H1 (cell line): Measurements from ENCODE around the gene CELSR1. TPM values are rescaled to one million over a fixed set of nuclear protein-coding genes. Genes with fewer than 3 reads are reported as not detected.

Source experiments
- CTCF ChIA-PET: fragments of 300-600 bp; sonication (Branson Sonifier 250); formaldehyde crosslinking; loops from one replicate; lab custom pipeline; 2021; ENCODE audit not compliant: partially characterized antibody; lab: Charles Lee
- POLR2A ChIA-PET: fragments of 300-600 bp; sonication (Branson Sonifier 250); formaldehyde crosslinking; loops from one replicate; lab custom pipeline; 2021; ENCODE audit warnings: inconsistent platforms; ENCODE audit not compliant: partially characterized antibody; lab: Charles Lee
- DNase-seq, 2 experiments: peaks; one replicate each; pipeline versions ENCODE4 v3.0.0 to v3.0.0-alpha.2; 2010 to 2022; ENCODE audit warnings: low spot score in 2 of 2, low read depth in 1 of 2, mixed read lengths in 1 of 2
- FAIRE-seq: peaks from 2 replicates; lab custom pipeline; 2011; peaks lifted over from hg19 to GRCh38; lab: Jason Lieb, UNC
- H2AFZ ChIP-seq: 2 replicates; pipeline ENCODE4 v1.8.1; 2012; ENCODE audit warnings: low read length, inconsistent platforms
- H2AK5ac ChIP-seq: 2 replicates; pipeline ENCODE4 v1.6.1; 2013; ENCODE audit warnings: low read depth, low read length
- H2BK120ac ChIP-seq: replicated peaks from 2 replicates; pipeline ENCODE3; 2013; ENCODE audit warnings: low read depth, low read length, inconsistent platforms
- H2BK12ac ChIP-seq: 2 replicates; pipeline ENCODE4 v1.6.1; 2013; ENCODE audit warnings: low read depth, low read length
- H2BK15ac ChIP-seq: 2 replicates; pipeline ENCODE4 v1.6.1; 2013; ENCODE audit warnings: low read length
- H2BK20ac ChIP-seq: 2 replicates; pipeline ENCODE4 v1.6.1; 2013; ENCODE audit warnings: low read length
- H2BK5ac ChIP-seq: 2 replicates; pipeline ENCODE4 v1.6.1; 2013; ENCODE audit warnings: low read depth, low read length
- H3K14ac ChIP-seq: 2 replicates; pipeline ENCODE4 v1.6.1; 2013; ENCODE audit warnings: inconsistent platforms; ENCODE audit not compliant: insufficient read length
- H3K18ac ChIP-seq: 2 replicates; pipeline ENCODE4 v1.6.1; 2013; ENCODE audit warnings: low read length; ENCODE audit errors: extremely low read depth
- H3K23ac ChIP-seq: 2 replicates; pipeline ENCODE4 v1.6.1; 2013; ENCODE audit warnings: inconsistent platforms; ENCODE audit not compliant: insufficient read length
- H3K23me2 ChIP-seq: 2 replicates; pipeline ENCODE4 v1.6.1; 2013; ENCODE audit warnings: low read depth, low read length
- H3K27ac ChIP-seq: 2 replicates; pipeline ENCODE4 v1.6.1; 2011; ENCODE audit warnings: low read depth, low read length, inconsistent platforms
- H3K27me3 ChIP-seq, 4 experiments: replicated peaks in 1 of 4; 1 replicate in 1 of 4; 2 replicates in 3 of 4; pipeline versions ENCODE4 v1.6.1 to v1.8.1; 2011 to 2013; ENCODE audit warnings: low read length in 3 of 4, mild to moderate bottlenecking in 3 of 4, inconsistent platforms in 2 of 4, mixed read lengths in 2 of 4, moderate library complexity in 1 of 4; ENCODE audit not compliant: control insufficient read depth in 3 of 4, insufficient read depth in 3 of 4; ENCODE audit errors: extremely low read depth in 1 of 4
- H3K36me3 ChIP-seq, 4 experiments: 2 replicates each; pipeline versions ENCODE4 v1.6.1 to v1.8.1; 2011 to 2013; ENCODE audit warnings: mild to moderate bottlenecking in 4 of 4, low read length in 3 of 4, moderate library complexity in 2 of 4, control low read depth in 1 of 4, inconsistent platforms in 1 of 4; ENCODE audit not compliant: insufficient read depth in 4 of 4, control insufficient read depth in 2 of 4
- H3K4ac ChIP-seq: replicated peaks from 2 replicates; pipeline ENCODE3; 2013; ENCODE audit warnings: low read length, low read depth, mixed read lengths, inconsistent platforms; ENCODE audit not compliant: insufficient read length
- H3K4me1 ChIP-seq, 4 experiments: replicated peaks in 1 of 4; 1 replicate in 1 of 4; 2 replicates in 3 of 4; pipeline versions ENCODE4 v1.6.1 to v1.8.1; 2011 to 2013; ENCODE audit warnings: low read length in 3 of 4, inconsistent platforms in 2 of 4, mixed read lengths in 1 of 4; ENCODE audit not compliant: insufficient read depth in 4 of 4, control insufficient read depth in 3 of 4
- H3K4me2 ChIP-seq, 2 experiments: 2 replicates each; pipeline versions ENCODE4 v1.6.1 to v1.8.1; 2011 to 2013; ENCODE audit warnings: low read depth in 2 of 2, low read length in 2 of 2, control low read depth in 1 of 2, inconsistent platforms in 1 of 2, mild to moderate bottlenecking in 1 of 2; ENCODE audit not compliant: insufficient read depth in 1 of 2
- H3K4me3 ChIP-seq, 4 experiments: fragments of 200-600, 300-600 bp in 1 of 4; sonication (generic), shearing (Covaris generic), sonication (Bioruptor Twin) in 1 of 4; 2 replicates each; pipeline versions ENCODE4 v1.5.1 to v1.8.1; 2011 to 2016; ENCODE audit warnings: low read length in 4 of 4, low read depth in 3 of 4, control low read depth in 2 of 4, inconsistent platforms in 2 of 4, mild to moderate bottlenecking in 2 of 4, mixed read lengths in 1 of 4, moderate library complexity in 1 of 4; ENCODE audit not compliant: insufficient read depth in 2 of 4; ENCODE audit errors: extremely low read depth in 1 of 4
- H3K56ac ChIP-seq: replicated peaks from 2 replicates; pipeline ENCODE3; 2013; ENCODE audit warnings: low read depth, mild to moderate bottlenecking, mixed read lengths, low read length, inconsistent platforms; ENCODE audit not compliant: insufficient read length
- H3K79me1 ChIP-seq: 2 replicates; pipeline ENCODE4 v1.6.1; 2013; ENCODE audit warnings: low read depth, low read length, control low read depth
- H3K79me2 ChIP-seq, 2 experiments: 2 replicates each; pipeline versions ENCODE4 v1.6.1 to v1.8.1; 2012 to 2013; ENCODE audit warnings: low read length in 2 of 2, mild to moderate bottlenecking in 2 of 2, inconsistent platforms in 1 of 2; ENCODE audit not compliant: insufficient read depth in 2 of 2, control insufficient read depth in 1 of 2
- H3K9ac ChIP-seq, 4 experiments: replicated peaks in 1 of 4; 1 replicate in 1 of 4; 2 replicates in 3 of 4; pipeline versions ENCODE4 v1.6.1 to v1.8.1; 2011 to 2013; ENCODE audit warnings: low read depth in 3 of 4, low read length in 3 of 4, control low read depth in 2 of 4, mild to moderate bottlenecking in 2 of 4, moderate library complexity in 2 of 4, inconsistent platforms in 1 of 4; ENCODE audit errors: extremely low read depth in 1 of 4
- H3K9me3 ChIP-seq, 2 experiments: 2 replicates each; pipeline versions ENCODE4 v1.6.1 to v1.8.1; 2012 to 2013; ENCODE audit warnings: mild to moderate bottlenecking in 2 of 2, moderate library complexity in 2 of 2, control low read depth in 1 of 2, inconsistent platforms in 1 of 2, low read depth in 1 of 2, low read length in 1 of 2, mixed read lengths in 1 of 2; ENCODE audit not compliant: insufficient read depth in 2 of 2
- H4K20me1 ChIP-seq, 2 experiments: replicated peaks in 1 of 2; 2 replicates each; pipeline versions ENCODE3 to v1.8.1; 2011 to 2013; ENCODE audit warnings: inconsistent platforms in 2 of 2, low read length in 2 of 2, mild to moderate bottlenecking in 1 of 2; ENCODE audit not compliant: insufficient read depth in 2 of 2, control insufficient read depth in 1 of 2
- H4K5ac ChIP-seq: 2 replicates; pipeline ENCODE4 v1.6.1; 2013; ENCODE audit warnings: low read length, low read depth, mixed read lengths, inconsistent platforms; ENCODE audit not compliant: insufficient read length
- H4K8ac ChIP-seq: 2 replicates; pipeline ENCODE4 v1.8.0; 2013; ENCODE audit warnings: mild to moderate bottlenecking, moderate library complexity, low read length, inconsistent platforms; ENCODE audit not compliant: insufficient read depth; ENCODE audit errors: extremely low read depth
- H4K91ac ChIP-seq: replicated peaks from 2 replicates; pipeline ENCODE3; 2013; ENCODE audit warnings: low read length, mixed read lengths, inconsistent platforms; ENCODE audit not compliant: insufficient read length
- CHD2 ChIP-seq: IDR thresholded peaks from 2 replicates; pipeline ENCODE4 v1.6.1; 2012; ENCODE audit warnings: low read length, improper control_type of control experiment
- CTCF ChIP-seq, 3 experiments: IDR thresholded peaks; 1 replicate in 2 of 3; 2 replicates in 1 of 3; pipeline versions ENCODE4 v1.5.1 to v1.6.1; 2011; ENCODE audit warnings: low read length in 3 of 3, mild to moderate bottlenecking in 3 of 3, inconsistent platforms in 2 of 3, low read depth in 1 of 3, moderate library complexity in 1 of 3; ENCODE audit not compliant: insufficient read depth in 1 of 3; ENCODE audit errors: control extremely low read depth in 1 of 3
- POLR2AphosphoS5 ChIP-seq: IDR thresholded peaks from 2 replicates; pipeline ENCODE4 v1.6.1; 2011; ENCODE audit warnings: low read depth, low read length
- RAD21 ChIP-seq, 2 experiments: IDR thresholded peaks in 1 of 2; conservative IDR thresholded peaks in 1 of 2; 2 replicates each; pipeline ENCODE4 v1.6.1; 2011; ENCODE audit warnings: low read depth in 2 of 2, low read length in 2 of 2, improper control_type of control experiment in 1 of 2, inconsistent platforms in 1 of 2, mild to moderate bottlenecking in 1 of 2, moderate library complexity in 1 of 2
- RBBP5 ChIP-seq: IDR thresholded peaks from 2 replicates; pipeline ENCODE4 v1.7.1; 2012; ENCODE audit warnings: low read depth, mild to moderate bottlenecking, inconsistent platforms, low read length, moderate library complexity, borderline replicate concordance
- RXRA ChIP-seq: IDR thresholded peaks from 2 replicates; pipeline ENCODE4 v1.6.1; 2011; ENCODE audit warnings: low read depth, mild to moderate bottlenecking, low read length, moderate library complexity; ENCODE audit not compliant: insufficient read depth
- WGBS, 2 experiments: shearing (Covaris generic) in 1 of 2; methylation state at CpG; one replicate each; pipeline versions ENCODE4 v1.1.6 to v1.1.7; 2013 to 2015; ENCODE audit warnings: low lambda C conversion rate in 2 of 2, mixed read lengths in 2 of 2, inconsistent platforms in 1 of 2, low coverage in 1 of 2, missing lambda C conversion rate in 1 of 2; ENCODE audit not compliant: insufficient replicate concordance in 2 of 2, insufficient coverage in 1 of 2, insufficient read length in 1 of 2; ENCODE audit errors: extremely low coverage in 1 of 2, missing lambda C conversion rate in 1 of 2; 5-methylcytosine and 5-hydroxymethylcytosine counted together
- polyA plus RNA-seq, 7 experiments: library from polyadenylated mRNA; depleted of rRNA in 3 of 7; stranded (reverse) in 5 of 7; unstranded in 2 of 7; fragments of >200 nt in 5 of 7; fragments of 200-250 nt in 2 of 7; gene quantifications; 1 replicate in 5 of 7; 2 replicates in 1 of 7; 4 replicates in 1 of 7; pipeline versions ENCODE4 v1.2.1 to v1.2.3, GENCODE V29; 2011 to 2013; ENCODE audit warnings: missing spikeins in 2 of 7, mixed read lengths in 2 of 7
- total RNA-seq: library from RNA; stranded (reverse); fragmentation: NEBNext Ultra II Directional; extraction: Animal tissue kit (Norgen Biotek cat#: 25700); gene quantifications from 2 replicates; pipeline ENCODE4 v1.2.1, GENCODE V29; 2021

CELSR1 gene
- total and polyA plus RNA-seq, 2 of the 8 experiments (the other 6 are each of a cell fraction or from before 2014, with no cell fraction given): 9.0 to 12.4 TPM

- H3K27me3 ChIP-seq: no peaks in the 10 kb centered on the region
- FAIRE-seq: no peak
- H3K4ac ChIP-seq: no peak overlapping the region
- no peak overlapping the region for H3K23ac ChIP-seq
- no peak overlapping the region for H2BK5ac ChIP-seq
- H2BK120ac ChIP-seq: no peak overlapping the region
- H4K8ac ChIP-seq: no peak overlapping the region
- H4K20me1 ChIP-seq: peaks cover 13 to 17% of the 10 kb centered on the region in 2 experiments
- no peaks in the 10 kb centered on the region for H3K23me2 ChIP-seq
- H3K27ac ChIP-seq: no peak overlapping the region
- H3K56ac ChIP-seq: no peak overlapping the region
- TF ChIP-seq CTCF (IDR thresholded peaks at IDR 0.05; ENCODE audit: control extremely low read depth in 1 of 3, insufficient read depth in 1 of 3, low read depth in 1 of 3, low read length in 3 of 3) (peak in 2 of 3 experiments; percentile 4 to 7; a peak in 2 of 4 replicates), RXRA (no peak), RBBP5 (no peak), RAD21 (IDR thresholded peaks at IDR 0.05 in 1 of 2, conservative IDR thresholded peaks at IDR 0.05 in 1 of 2; ENCODE audit: low read depth in 2 of 2, low read length in 2 of 2) (peak in 1 of 2 experiments; percentile 18; a peak in 1 of 4 replicates), CHD2 (no peak), POLR2AphosphoS5 (0 out of 2 replicates have a peak, but pooled peaks have one; percentile 16)
- TF ChIP-seq, all 59 proteins: peak for 3
- Histone ChIP-seq H3K79me2 (no peaks in the 10 kb centered on the region), H3K4me1 (no peaks in the 10 kb centered on the region), H3K4me3 (no peak overlapping the region), H4K5ac (no peak overlapping the region), H3K18ac (no peak overlapping the region), H3K14ac (no peak overlapping the region), H2AK5ac (no peak overlapping the region), H3K9me3 (no peaks in the 10 kb centered on the region; a peak in 1 of 4 replicates), H4K91ac (no peak overlapping the region), H3K36me3 (peaks cover 8 to 36% (median 26%) of the 10 kb centered on the region in 4 experiments; a peak in 7 of 8 replicates), H3K4me2 (no peak overlapping the region), H2BK20ac (no peak overlapping the region), H3K79me1 (0 out of 2 replicates have a peak, but pooled peaks cover 4% of the 10 kb centered on the region), H2AFZ (no peak overlapping the region), H2BK15ac (no peak overlapping the region), H2BK12ac (no peak overlapping the region), H3K9ac (no peak overlapping the region)
- CTCF ChIA-PET: interaction anchor here (0.6 to 5.8 kb wide), 18 partner anchors 10 to 222 kb away, joined by 3 to 60 read pairs (median 4); partner anchors contain the start of gene CELSR1
- WGBS, 2 experiments: 95% methylated on average over 22 of the region's 23 CpGs; no CpG with 5 or more reads in 1 of the 2 experiments
- no peak for DNase-seq
- POLR2A ChIA-PET: interaction anchor here (1.1 kb wide), 1 partner anchor 27 kb away, joined by 3 read pairs; no protein-coding TSS in a partner anchor
These were observed 180.6 kb downstream of the CELSR1 start for GRCh38 chr22:46356496-46357480.
